ENCODE data around the gene S100A5. TPM values are rescaled to one million over a fixed set of nuclear protein-coding genes. Genes with fewer than 3 reads are reported as not detected.

The S100A5 gene
- total and polyA plus RNA-seq, 4 donors: not detected

- Histone ChIP-seq H3K4me1 (ENCODE audit: control insufficient read depth in 1 of 2, insufficient read depth in 2 of 2, low read length in 2 of 2) (peaks cover 0 to 7% of the 10 kb centered on the region in 2 donors), H3K27ac (ENCODE audit: low read depth in 1 of 2, low read length in 2 of 2) (no peak overlapping the region), H3K27me3 (ENCODE audit: control insufficient read depth in 1 of 2, insufficient read depth in 2 of 2, low read length in 1 of 2) (no peaks in the 10 kb centered on the region), H3K4me3 (ENCODE audit: low read length in 2 of 2) (no peak overlapping the region), H3K9me3 (ENCODE audit: control insufficient read depth, low read length) (no peaks in the 10 kb centered on the region), H3K36me3 (ENCODE audit: control insufficient read depth in 1 of 2, insufficient read depth in 2 of 2, low read length in 1 of 2) (no peaks in the 10 kb centered on the region)
- ATAC-seq (ENCODE audit: low FRiP score) (no peak), DNase-seq (peak in 1 of 2 donors; percentile 20)
- WGBS, 2 donors: 92 to 93% methylated on average over 8 of the region's 8 CpGs
- intact Hi-C loops (cut with DNase I): no loop called here
Measured at GRCh38 chr1:153552335-153552734, 11.6 kb upstream of the S100A5 start.

GRCh38 chr1:153550827-153551500 lies 10.2 kb upstream of the S100A5 start:
- H3K9me3 ChIP-seq (ENCODE audit: control insufficient read depth, low read length): no peaks in the 10 kb centered on the region
- DNase-seq: peak in 1 of 2 donors; percentile 57
- peaks cover 0 to 7% of the 10 kb centered on the region in 2 donors for H3K4me1 ChIP-seq (ENCODE audit: control insufficient read depth in 1 of 2, insufficient read depth in 2 of 2, low read length in 2 of 2)
- no peaks in the 10 kb centered on the region for H3K36me3 ChIP-seq (ENCODE audit: control insufficient read depth in 1 of 2, insufficient read depth in 2 of 2, low read length in 1 of 2)
- no peak for ATAC-seq (ENCODE audit: low FRiP score)
- no peak overlapping the region for H3K27ac ChIP-seq (ENCODE audit: low read depth in 1 of 2, low read length in 2 of 2)
- 91 to 98% methylated on average over 10 of the region's 10 CpGs for WGBS, 2 donors
- intact Hi-C loops (cut with DNase I): no loop called here
- H3K27me3 ChIP-seq (ENCODE audit: control insufficient read depth in 1 of 2, insufficient read depth in 2 of 2, low read length in 1 of 2): no peaks in the 10 kb centered on the region
- H3K4me3 ChIP-seq (ENCODE audit: low read length in 2 of 2): no peak overlapping the region

GRCh38 chr1:153550398-153550758 lies 9.6 kb upstream of the S100A5 start:
- 67 to 74% methylated on average over 4 of the region's 4 CpGs for WGBS, 2 donors
- H3K27me3 ChIP-seq (ENCODE audit: control insufficient read depth in 1 of 2, insufficient read depth in 2 of 2, low read length in 1 of 2): no peaks in the 10 kb centered on the region
- DNase-seq (no peak), ATAC-seq (ENCODE audit: low FRiP score) (no peak)
- H3K27ac ChIP-seq (ENCODE audit: low read depth in 1 of 2, low read length in 2 of 2): no peak overlapping the region
- H3K4me3 ChIP-seq (ENCODE audit: low read length in 2 of 2): no peak overlapping the region
- peaks cover 0 to 7% of the 10 kb centered on the region in 2 donors for H3K4me1 ChIP-seq (ENCODE audit: control insufficient read depth in 1 of 2, insufficient read depth in 2 of 2, low read length in 2 of 2)
- H3K9me3 ChIP-seq (ENCODE audit: control insufficient read depth, low read length): no peaks in the 10 kb centered on the region
- intact Hi-C loops (cut with DNase I): no loop called here
- no peaks in the 10 kb centered on the region for H3K36me3 ChIP-seq (ENCODE audit: control insufficient read depth in 1 of 2, insufficient read depth in 2 of 2, low read length in 1 of 2)

- no peaks in the 10 kb centered on the region for H3K9me3 ChIP-seq (ENCODE audit: control insufficient read depth, low read length)
- H3K27me3 ChIP-seq (ENCODE audit: control insufficient read depth in 1 of 2, insufficient read depth in 2 of 2, low read length in 1 of 2): no peaks in the 10 kb centered on the region
- ATAC-seq (ENCODE audit: low FRiP score) (no peak), DNase-seq (peak in 1 of 2 donors; percentile 55)
- H3K4me1 ChIP-seq (ENCODE audit: control insufficient read depth in 1 of 2, insufficient read depth in 2 of 2, low read length in 2 of 2): peaks cover 0 to 7% of the 10 kb centered on the region in 2 donors
- intact Hi-C loops (cut with DNase I): loop anchor here in 1 of 2 donors (2.0 kb wide), 1 partner anchor 15 kb away; the partner anchor contains the start of gene S100A6
- 71 to 72% methylated on average over 6 of the region's 6 CpGs for WGBS, 2 donors
- H3K4me3 ChIP-seq (ENCODE audit: low read length in 2 of 2): no peak overlapping the region
- H3K36me3 ChIP-seq (ENCODE audit: control insufficient read depth in 1 of 2, insufficient read depth in 2 of 2, low read length in 1 of 2): no peaks in the 10 kb centered on the region
- peak overlapping the region in 1 of 2 donors; percentile 7 for H3K27ac ChIP-seq (ENCODE audit: low read depth in 1 of 2, low read length in 2 of 2)
Measured at GRCh38 chr1:153549741-153550397, 9.1 kb upstream of the S100A5 start.

- DNase-seq: peak; percentile 90 to 93
- peak within 1 kb of the TSS; percentile 10 to 54 for H3K27ac ChIP-seq (ENCODE audit: low read depth in 1 of 2, low read length in 2 of 2)
- H3K9me3 ChIP-seq (ENCODE audit: control insufficient read depth, low read length): no peaks in the 10 kb centered on the region
- peaks cover 0 to 7% of the 10 kb centered on the region in 2 donors for H3K4me1 ChIP-seq (ENCODE audit: control insufficient read depth in 1 of 2, insufficient read depth in 2 of 2, low read length in 2 of 2)
- 33 to 39% methylated on average over 14 of the region's 14 CpGs for WGBS, 2 donors
- H3K36me3 ChIP-seq (ENCODE audit: control insufficient read depth in 1 of 2, insufficient read depth in 2 of 2, low read length in 1 of 2): peaks cover 0 to 3% of the 10 kb centered on the region in 2 donors
- no peak within 1 kb of the TSS for H3K4me3 ChIP-seq (ENCODE audit: low read length in 2 of 2)
- intact Hi-C loops (cut with DNase I): loop anchor here in 1 of 2 donors (2.0 kb wide), 1 partner anchor 14 kb away; the partner anchor contains the start of gene S100A6
- H3K27me3 ChIP-seq (ENCODE audit: control insufficient read depth in 1 of 2, insufficient read depth in 2 of 2, low read length in 1 of 2): no peaks in the 10 kb centered on the region
- ATAC-seq (ENCODE audit: low FRiP score): peak; percentile 81
Measured at GRCh38 chr1:153548722-153549688, 8.3 kb upstream of the S100A5 start, which contains the start of gene S100A3. TSS of gene S100A3 (minus strand) at chr1:153549258. CDS start at chr1:153548485, 773 bp downstream.

GRCh38 chr1:153547560-153548551 lies 7.1 kb upstream of the S100A5 start:
- H3K4me1 ChIP-seq (ENCODE audit: control insufficient read depth in 1 of 2, insufficient read depth in 2 of 2, low read length in 2 of 2): no peaks in the 10 kb centered on the region
- H3K4me3 ChIP-seq (ENCODE audit: low read length in 2 of 2): no peak overlapping the region
- no peak for ATAC-seq (ENCODE audit: low FRiP score)
- no peak overlapping the region for H3K27ac ChIP-seq (ENCODE audit: low read depth in 1 of 2, low read length in 2 of 2)
- intact Hi-C loops (cut with DNase I): loop anchor here in 1 of 2 donors (2.0 kb wide), 1 partner anchor 13 kb away; the partner anchor contains the start of gene S100A6
- 71 to 79% methylated on average over 19 of the region's 19 CpGs for WGBS, 2 donors
- peaks cover 0 to 4% of the 10 kb centered on the region in 2 donors for H3K36me3 ChIP-seq (ENCODE audit: control insufficient read depth in 1 of 2, insufficient read depth in 2 of 2, low read length in 1 of 2)
- no peaks in the 10 kb centered on the region for H3K9me3 ChIP-seq (ENCODE audit: control insufficient read depth, low read length)
- H3K27me3 ChIP-seq (ENCODE audit: control insufficient read depth in 1 of 2, insufficient read depth in 2 of 2, low read length in 1 of 2): no peaks in the 10 kb centered on the region
- DNase-seq: peak in 1 of 2 donors; percentile 41

- DNase-seq: peak in 1 of 2 donors; percentile 41
- intact Hi-C loops (cut with DNase I): no loop called here
Measured at GRCh38 chr1:153546796-153547559, 6.2 kb upstream of the S100A5 start.

More at GRCh38 chr1:153546796-153547559, 6.2 kb upstream of the S100A5 start:
- H3K4me3 ChIP-seq (ENCODE audit: low read length in 2 of 2): no peak overlapping the region
- ATAC-seq (ENCODE audit: low FRiP score): no peak
- H3K27ac ChIP-seq (ENCODE audit: low read depth in 1 of 2, low read length in 2 of 2): peak overlapping the region; percentile 11 to 14
- no peaks in the 10 kb centered on the region for H3K9me3 ChIP-seq (ENCODE audit: control insufficient read depth, low read length)
- 52 to 53% methylated on average over 14 of the region's 14 CpGs for WGBS, 2 donors
- no peaks in the 10 kb centered on the region for H3K27me3 ChIP-seq (ENCODE audit: control insufficient read depth in 1 of 2, insufficient read depth in 2 of 2, low read length in 1 of 2)
- H3K36me3 ChIP-seq (ENCODE audit: control insufficient read depth in 1 of 2, insufficient read depth in 2 of 2, low read length in 1 of 2): peaks cover 0 to 4% of the 10 kb centered on the region in 2 donors
- H3K4me1 ChIP-seq (ENCODE audit: control insufficient read depth in 1 of 2, insufficient read depth in 2 of 2, low read length in 2 of 2): no peaks in the 10 kb centered on the region
